K562 (cell line): ENCODE data around the gene SLC12A9. TPM values are rescaled to one million over a fixed set of nuclear protein-coding genes. Genes with fewer than 3 reads are reported as not detected.

Experiments used
- ADNP ChIP-seq: fragments of 200-800 bp; sonication (Bioruptor generic); IDR thresholded peaks from 2 replicates; pipeline ENCODE4 v1.6.1; 2016; ENCODE audit warnings: missing genetic modification characterization, missing compliant biosample characterization
- AFF1 ChIP-seq, 2 experiments: fragments of 450-650 bp; IDR thresholded peaks; 2 replicates each; pipeline ENCODE4 v1.6.1; 2018; ENCODE audit warnings: mild to moderate bottlenecking in 2 of 2, low read depth in 1 of 2; ENCODE audit not compliant: partially characterized antibody in 2 of 2
- LEF1 ChIP-seq: fragments of 450-650 bp; IDR thresholded peaks from 2 replicates; pipeline ENCODE4 v1.6.1; 2016; ENCODE audit warnings: mild to moderate bottlenecking
- MTA3 ChIP-seq: fragments of 450-650 bp; formaldehyde crosslinking; IDR thresholded peaks from 2 replicates; pipeline ENCODE4 v1.6.1; 2017; ENCODE audit warnings: mild to moderate bottlenecking, borderline replicate concordance
- NBN ChIP-seq: fragments of 450-650 bp; IDR thresholded peaks from 2 replicates; pipeline ENCODE4 v1.6.1; 2016; ENCODE audit warnings: low read depth, mild to moderate bottlenecking
- NKRF ChIP-seq: fragments of 450-650 bp; IDR thresholded peaks from 2 replicates; pipeline ENCODE4 v1.6.1; 2016; ENCODE audit warnings: borderline replicate concordance
- NR2C2 ChIP-seq, 2 experiments: fragments of 200-800 bp in 1 of 2; sonication (Bioruptor generic) in 1 of 2; sonication (generic) in 1 of 2; formaldehyde crosslinking in 1 of 2; IDR thresholded peaks; 2 replicates each; pipeline versions ENCODE4 v1.6.1 to v1.8.0; 2016 to 2022; ENCODE audit warnings: mild to moderate bottlenecking in 1 of 2, missing compliant biosample characterization in 1 of 2, missing genetic modification characterization in 1 of 2, missing genetic modification reagents in 1 of 2
- RNF219 ChIP-seq: fragments of 250-450 bp; sonication (Bioruptor Pico); IDR thresholded peaks from 2 replicates; pipeline ENCODE4 v1.5.0; 2022; ENCODE audit warnings: mild to moderate bottlenecking
- SMARCA5 ChIP-seq: fragments of 450-650 bp; IDR thresholded peaks from 2 replicates; pipeline ENCODE4 v1.6.1; 2016
- THRB ChIP-seq: fragments of 450-650 bp; formaldehyde crosslinking; conservative IDR thresholded peaks from 2 replicates; pipeline ENCODE4 v1.4.0; 2022; ENCODE audit warnings: mild to moderate bottlenecking, missing genetic modification characterization
- TRIM28 ChIP-seq: fragments of 450-650 bp; IDR thresholded peaks from 2 replicates; pipeline ENCODE4 v1.6.1; 2017
- ZFP30 ChIP-seq: fragments of 250-450 bp; sonication (Bioruptor Pico); IDR thresholded peaks from 2 replicates; pipeline ENCODE4 v1.8.0; 2022; ENCODE audit warnings: moderate library complexity, mild to moderate bottlenecking, inconsistent platforms, borderline replicate concordance
- ZNF551 ChIP-seq: fragments of 250-450 bp; sonication (Bioruptor Pico); IDR thresholded peaks from 2 replicates; pipeline ENCODE4 v1.5.0; 2021; ENCODE audit warnings: mild to moderate bottlenecking, moderate library complexity
- ZNF655 ChIP-seq: fragments of 250-450 bp; sonication (Bioruptor Pico); IDR thresholded peaks from 2 replicates; pipeline ENCODE4 v1.5.0; 2021
- polyA plus RNA-seq, 8 experiments: library from polyadenylated mRNA; depleted of rRNA in 4 of 8; stranded (reverse) in 5 of 8; unstranded in 3 of 8; fragments of >200 nt; fragmentation: Nextera tagmentation in 2 of 8; fragmentation: Illumina TruSeq in 1 of 8; extraction: Ambion mirVana in 2 of 8; extraction: Trizol in 1 of 8; gene quantifications; 2 replicates each; pipeline versions ENCODE4 v1.2.1 to v1.2.3, GENCODE V29; 2011 to 2014; ENCODE audit warnings: inconsistent platforms in 1 of 8, missing spikeins in 1 of 8
- total RNA-seq, 7 experiments: library from RNA; depleted of rRNA in 6 of 7; stranded (reverse); fragments of >200 nt in 6 of 7; fragmentation: Illumina TruSeq in 2 of 7; extraction: Trizol in 2 of 7; gene quantifications; 2 replicates each; pipeline versions ENCODE4 v1.2.1 to v1.2.3, GENCODE V29; 2011 to 2021; ENCODE audit warnings: low replicate concordance in 1 of 7

The SLC12A9 gene
- total and polyA plus RNA-seq, 9 of the 15 experiments (the other 6 are each of a cell fraction or from before 2014, with no cell fraction given): 0.06 to 20.2 (median 10.7) TPM

GRCh38 chr7:100840470-100841100 lies 11.9 kb upstream of the SLC12A9 start (continued):
- TF ChIP-seq SMARCA5 (peak; percentile 80; the same call in 1 of the 2 replicates), NBN (peak; percentile 85; the same call in 1 of the 2 replicates), TRIM28 (0 out of 2 replicates have a peak, but pooled peaks have one; percentile 28), LEF1 (peak; percentile 66; the same call in 1 of the 2 replicates), ADNP (tag) (no peak), NR2C2 (CRISPR knock-in tag; IDR thresholded peaks at IDR 0.05) (no peak), NR2C2 (tag; IDR thresholded peaks at IDR 0.05) (0 out of 2 replicates have a peak, but pooled peaks have one; percentile 28), ZNF551 (CRISPR knock-in tag) (no peak), ZFP30 (CRISPR knock-in tag) (peak; percentile 42; the same call in 1 of the 2 replicates), AFF1 (IDR thresholded peaks at IDR 0.05; ENCODE audit: low read depth in 1 of 2, partially characterized antibody in 2 of 2) (peak; percentile 77 to 84), ZNF655 (CRISPR knock-in tag) (no peak), RNF219 (CRISPR knock-in tag) (no peak), MTA3 (peak; percentile 52; the same call in 1 of the 2 replicates), NKRF (peak; percentile 79; the same call in 1 of the 2 replicates), THRB (CRISPR knock-in tag) (peak; percentile 91)
